GM18870 (cell line): ENCODE measurements around the gene CDK6.

Experiments
- ATAC-seq: cut with Tn5 transposase; IDR thresholded peaks from one replicate; pipeline ENCODE4 v1.9.1; 2021; ENCODE audit warnings: moderate library complexity; ENCODE audit not compliant: unreplicated experiment

Gene CDK6

GRCh38 chr7:92715963-92716362 is 120.4 kb downstream of the CDK6 start:
- no peak for ATAC-seq

GRCh38 chr7:92714767-92715166 is 121.6 kb downstream of the CDK6 start:
- no peak for ATAC-seq

GRCh38 chr7:92714280-92714679 is 122.1 kb downstream of the CDK6 start:
- no peak for ATAC-seq

GRCh38 chr7:92709912-92710311 is 126.5 kb downstream of the CDK6 start:
- ATAC-seq = no peak

GRCh38 chr7:92709150-92709549 is 127.2 kb downstream of the CDK6 start:
- ATAC-seq = no peak

- no peak for ATAC-seq
These were observed 128.0 kb downstream of the CDK6 start for GRCh38 chr7:92708111-92709042.

GRCh38 chr7:92707435-92707834 is 128.9 kb downstream of the CDK6 start:
- ATAC-seq = no peak

GRCh38 chr7:92706563-92706962 is 129.8 kb downstream of the CDK6 start:
- ATAC-seq = no peak

GRCh38 chr7:92705831-92706230 is 130.5 kb downstream of the CDK6 start:
- no peak for ATAC-seq

- no peak for ATAC-seq
These were observed 131.5 kb downstream of the CDK6 start for GRCh38 chr7:92704858-92705257.

GRCh38 chr7:92702535-92702934 is 133.8 kb downstream of the CDK6 start:
- ATAC-seq = no peak

- no peak for ATAC-seq
These were observed 136.3 kb downstream of the CDK6 start for GRCh38 chr7:92699966-92700514.

- no peak for ATAC-seq
These were observed 136.8 kb downstream of the CDK6 start for GRCh38 chr7:92699560-92699959.

GRCh38 chr7:92698237-92698841 is 138.0 kb downstream of the CDK6 start:
- no peak for ATAC-seq

GRCh38 chr7:92697414-92697813 is 139.0 kb downstream of the CDK6 start:
- no peak for ATAC-seq

- ATAC-seq = no peak
These were observed 139.4 kb downstream of the CDK6 start for GRCh38 chr7:92697012-92697411.

GRCh38 chr7:92696584-92696983 is 139.8 kb downstream of the CDK6 start:
- ATAC-seq = no peak

- ATAC-seq = no peak
These were observed 140.8 kb downstream of the CDK6 start for GRCh38 chr7:92695308-92696261.

- no peak for ATAC-seq
These were observed 142.2 kb downstream of the CDK6 start for GRCh38 chr7:92694211-92694610.

- ATAC-seq = no peak
These were observed 142.9 kb downstream of the CDK6 start for GRCh38 chr7:92693519-92693918.

- ATAC-seq = peak; percentile 69
These were observed 144.8 kb downstream of the CDK6 start for GRCh38 chr7:92691578-92691977.
